CD4-positive, alpha-beta T cell (primary cell): Measurements from ENCODE around the gene OSBPL10. TPM values are rescaled to one million over a fixed set of nuclear protein-coding genes. Genes with fewer than 3 reads are reported as not detected.

ENCODE experiments used
- ATAC-seq: fragments of 200-7000 bp; cut with Tn5 transposase; one replicate; pipeline ENCODE4 v1.10.0; 2022; ENCODE audit warnings: mild to moderate bottlenecking; ENCODE audit not compliant: poor library complexity
- CTCF ChIA-PET: fragments of 350-600 bp; sonication (Branson Sonifier 250); formaldehyde crosslinking; loops from one replicate; lab custom pipeline; 2021; ENCODE audit warnings: antibody characterized with exemption, inconsistent platforms; lab: Charles Lee
- POLR2A ChIA-PET: fragments of 350-600 bp; sonication (Branson Sonifier 250); formaldehyde crosslinking; loops from one replicate; lab custom pipeline; 2021; ENCODE audit warnings: antibody characterized with exemption, inconsistent platforms; lab: Charles Lee
- DNase-seq, 14 experiments: peaks; one replicate each; pipeline ENCODE4 v3.0.0-alpha.2; 2013 to 2020; ENCODE audit warnings: mixed read lengths in 2 of 14
- H3K27ac ChIP-seq, 2 donors: one replicate each; pipeline versions ENCODE4 v1.5.1 to v1.7.0; 2013; ENCODE audit warnings: low read length in 2 of 2, low read depth in 1 of 2, mild to moderate bottlenecking in 1 of 2
- H3K27me3 ChIP-seq, 2 experiments: 1 replicate in 1 of 2; 2 replicates in 1 of 2; pipeline versions ENCODE4 v1.6.1 to v1.7.0; 2013; ENCODE audit warnings: low read length in 2 of 2, control low read depth in 1 of 2, mild to moderate bottlenecking in 1 of 2, moderate library complexity in 1 of 2; ENCODE audit not compliant: insufficient read depth in 2 of 2, control insufficient read depth in 1 of 2
- H3K36me3 ChIP-seq: one replicate; pipeline ENCODE4 v1.6.1; 2013; ENCODE audit warnings: low read length, control low read depth; ENCODE audit not compliant: insufficient read depth
- H3K4me1 ChIP-seq: one replicate; pipeline ENCODE4 v1.6.1; 2013; ENCODE audit warnings: low read length, control low read depth; ENCODE audit not compliant: insufficient read depth
- H3K4me3 ChIP-seq: one replicate; pipeline ENCODE4 v1.5.1; 2013; ENCODE audit warnings: mild to moderate bottlenecking, low read length, moderate library complexity
- H3K9me3 ChIP-seq, 2 experiments: 1 replicate in 1 of 2; 2 replicates in 1 of 2; pipeline versions ENCODE4 v1.6.1 to v1.7.0; 2013; ENCODE audit warnings: low read length in 2 of 2, mild to moderate bottlenecking in 2 of 2, control low read depth in 1 of 2, moderate library complexity in 1 of 2; ENCODE audit not compliant: control insufficient read depth in 1 of 2, insufficient read depth in 1 of 2
- H3K27ac Mint-ChIP-seq: one replicate; pipeline ENCODE4 v1.8.0; 2020; ENCODE audit warnings: mixed read lengths
- H3K27me3 Mint-ChIP-seq: one replicate; pipeline ENCODE4 v1.8.0; 2021; ENCODE audit warnings: mixed read lengths
- H3K36me3 Mint-ChIP-seq: one replicate; pipeline ENCODE4 v1.8.0; 2021; ENCODE audit warnings: low read depth, mixed read lengths
- H3K4me1 Mint-ChIP-seq: one replicate; pipeline ENCODE4 v1.8.0; 2021; ENCODE audit warnings: low read depth, mixed read lengths
- H3K4me3 Mint-ChIP-seq: one replicate; pipeline ENCODE4 v1.8.0; 2020; ENCODE audit warnings: mild to moderate bottlenecking, mixed read lengths
- H3K9me3 Mint-ChIP-seq: one replicate; pipeline ENCODE4 v1.8.0; 2020; ENCODE audit warnings: mixed read lengths
- intact Hi-C, 2 experiments: fragments of 100-400 bp; cut with DNase I in 1 of 2; cut with micrococcal nuclease in 1 of 2; formaldehyde crosslinking; loops; one replicate each; pipeline versions ENCODE4 v1.15.1 to v1.9.0; 2023 to 2025; cut with DNase I, micrococcal nuclease
- total RNA-seq, 174 experiments: library from RNA in 2 of 174; stranded (reverse) in 2 of 174; gene quantifications; one replicate each; pipeline ENCODE4 v1.2.3 and lab custom pipeline; 2021 to 2026
- TF ChIP-seq, protein P1 (sequence below): fragments of 200-600 bp; IDR thresholded peaks from one replicate; pipeline ENCODE4 v1.8.0; 2022; ENCODE audit warnings: antibody characterized with exemption, mild to moderate bottlenecking

Gene OSBPL10
- total RNA-seq, 2 experiments from 2014 or later = not detected

DNA sequence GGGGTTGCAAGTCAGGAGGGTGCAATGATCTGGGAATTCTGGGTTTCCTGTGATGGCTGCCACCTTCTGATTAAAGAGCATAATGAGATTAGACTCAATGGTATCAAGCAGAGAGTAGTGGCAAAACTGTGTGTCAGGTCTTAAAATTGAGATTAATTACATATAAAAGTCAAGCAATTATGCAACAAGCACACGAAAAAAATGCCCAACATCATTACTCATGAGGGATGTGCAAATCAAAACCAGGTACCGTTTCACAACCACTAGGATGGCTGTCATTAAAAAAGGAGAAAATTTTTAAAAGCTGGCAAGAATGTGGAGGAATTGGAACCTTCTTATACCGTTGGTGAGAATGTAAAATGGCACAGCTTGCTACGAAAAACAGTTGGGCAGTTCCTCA is 205.0 kb downstream of the OSBPL10 start:
- POLR2A ChIA-PET = interaction anchor here (0.6 kb wide), 1 partner anchor 237 kb away, joined by 3 read pairs; no protein-coding TSS in a partner anchor
- no peak overlapping the region for H3K4me3 Mint-ChIP-seq
- H3K36me3 Mint-ChIP-seq = no peaks in the 10 kb centered on the region
- no peak overlapping the region for H3K27ac Mint-ChIP-seq
- H3K9me3 ChIP-seq = peaks cover 0 to 3% of the 10 kb centered on the region in 2 experiments
- no peaks in the 10 kb centered on the region for H3K4me1 ChIP-seq
- CTCF ChIA-PET = no interaction called here
- TF ChIP-seq, protein P1, sequence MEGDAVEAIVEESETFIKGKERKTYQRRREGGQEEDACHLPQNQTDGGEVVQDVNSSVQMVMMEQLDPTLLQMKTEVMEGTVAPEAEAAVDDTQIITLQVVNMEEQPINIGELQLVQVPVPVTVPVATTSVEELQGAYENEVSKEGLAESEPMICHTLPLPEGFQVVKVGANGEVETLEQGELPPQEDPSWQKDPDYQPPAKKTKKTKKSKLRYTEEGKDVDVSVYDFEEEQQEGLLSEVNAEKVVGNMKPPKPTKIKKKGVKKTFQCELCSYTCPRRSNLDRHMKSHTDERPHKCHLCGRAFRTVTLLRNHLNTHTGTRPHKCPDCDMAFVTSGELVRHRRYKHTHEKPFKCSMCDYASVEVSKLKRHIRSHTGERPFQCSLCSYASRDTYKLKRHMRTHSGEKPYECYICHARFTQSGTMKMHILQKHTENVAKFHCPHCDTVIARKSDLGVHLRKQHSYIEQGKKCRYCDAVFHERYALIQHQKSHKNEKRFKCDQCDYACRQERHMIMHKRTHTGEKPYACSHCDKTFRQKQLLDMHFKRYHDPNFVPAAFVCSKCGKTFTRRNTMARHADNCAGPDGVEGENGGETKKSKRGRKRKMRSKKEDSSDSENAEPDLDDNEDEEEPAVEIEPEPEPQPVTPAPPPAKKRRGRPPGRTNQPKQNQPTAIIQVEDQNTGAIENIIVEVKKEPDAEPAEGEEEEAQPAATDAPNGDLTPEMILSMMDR = no peak
- peaks cover 5% of the 10 kb centered on the region for H3K27me3 Mint-ChIP-seq
- no peak overlapping the region for H3K27ac ChIP-seq
- no peak overlapping the region for H3K4me3 ChIP-seq
- H3K36me3 ChIP-seq = no peaks in the 10 kb centered on the region
- no peaks in the 10 kb centered on the region for H3K4me1 Mint-ChIP-seq
- intact Hi-C loops = no loop called here
- ATAC-seq (no peak), DNase-seq (no peak)
- H3K9me3 Mint-ChIP-seq = no peaks in the 10 kb centered on the region
- no peaks in the 10 kb centered on the region for H3K27me3 ChIP-seq

DNA sequence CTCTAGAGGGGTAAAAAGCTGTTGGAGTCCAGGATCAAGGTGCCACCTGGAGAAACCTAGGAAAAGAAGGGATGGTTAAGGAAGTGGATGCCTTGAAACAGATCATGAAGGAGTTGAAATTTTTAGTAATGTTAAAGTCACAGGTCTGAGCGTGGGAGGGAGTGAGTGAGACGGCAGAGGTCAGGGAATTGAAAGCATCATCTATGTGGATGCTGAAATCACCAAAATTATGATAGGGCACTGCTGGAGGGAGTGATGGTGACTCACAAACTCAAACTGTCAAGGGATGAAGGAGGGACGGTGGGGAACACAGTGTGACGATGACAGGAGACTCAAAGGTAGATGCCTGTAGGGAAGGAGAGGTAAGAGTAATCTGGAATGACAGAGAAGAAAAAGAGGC is 205.7 kb downstream of the OSBPL10 start:
- Histone ChIP-seq H3K9me3 (peaks cover 0 to 3% of the 10 kb centered on the region in 2 experiments), H3K36me3 (no peaks in the 10 kb centered on the region), H3K4me1 (no peaks in the 10 kb centered on the region), H3K27ac (no peak overlapping the region), H3K4me3 (no peak overlapping the region), H3K27me3 (no peaks in the 10 kb centered on the region)
- no peaks in the 10 kb centered on the region for H3K4me1 Mint-ChIP-seq
- TF ChIP-seq, protein P1 = no peak
- no peak overlapping the region for H3K4me3 Mint-ChIP-seq
- intact Hi-C loops = no loop called here
- CTCF ChIA-PET = no interaction called here
- POLR2A ChIA-PET = no interaction called here
- H3K9me3 Mint-ChIP-seq = no peaks in the 10 kb centered on the region
- no peaks in the 10 kb centered on the region for H3K36me3 Mint-ChIP-seq
- peaks cover 2% of the 10 kb centered on the region for H3K27me3 Mint-ChIP-seq
- DNase-seq = no peak
- no peak for ATAC-seq
- H3K27ac Mint-ChIP-seq = no peak overlapping the region

DNA sequence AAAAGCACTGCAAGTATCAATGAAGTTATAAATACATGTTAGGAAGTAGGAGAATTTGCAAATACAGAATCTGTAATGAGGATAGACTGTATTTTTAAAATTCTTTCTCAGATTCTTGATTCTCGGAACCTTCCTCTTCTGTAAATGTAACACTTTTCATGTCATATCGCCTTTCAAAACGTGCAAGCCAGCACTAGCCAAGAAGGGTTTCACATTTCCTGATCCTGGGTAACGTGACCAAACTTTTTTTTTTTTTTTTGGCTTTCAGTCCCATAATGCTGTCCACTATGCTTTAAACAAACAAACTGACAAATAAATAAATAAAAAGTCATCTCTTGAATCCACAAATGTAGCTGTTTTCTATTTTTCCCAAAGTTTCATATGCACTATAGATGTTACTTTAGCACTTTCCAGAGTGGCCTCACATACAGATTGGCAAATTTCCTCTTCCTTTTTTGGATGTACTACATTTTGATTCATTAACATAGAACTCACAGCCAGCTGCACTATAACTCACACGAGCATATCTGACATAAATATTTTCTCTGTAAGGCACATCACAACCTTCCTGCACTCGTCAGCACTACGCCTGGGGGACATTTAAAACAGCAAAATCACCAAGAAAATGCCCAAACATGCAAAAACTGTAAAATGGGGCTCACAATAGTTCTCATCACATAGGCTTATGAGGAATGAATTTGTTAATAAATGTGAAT is 208.1 kb downstream of the OSBPL10 start:
- Mint-ChIP-seq H3K27me3 (no peaks in the 10 kb centered on the region), H3K4me1 (no peaks in the 10 kb centered on the region), H3K4me3 (no peak overlapping the region), H3K9me3 (no peaks in the 10 kb centered on the region), H3K36me3 (no peaks in the 10 kb centered on the region), H3K27ac (no peak overlapping the region)
- no peaks in the 10 kb centered on the region for H3K36me3 ChIP-seq
- no peaks in the 10 kb centered on the region for H3K4me1 ChIP-seq
- H3K27ac ChIP-seq = no peak overlapping the region
- H3K9me3 ChIP-seq = no peaks in the 10 kb centered on the region
- ChIA-PET POLR2A (no interaction called here), CTCF (no interaction called here)
- H3K27me3 ChIP-seq = no peaks in the 10 kb centered on the region
- ATAC-seq (no peak), DNase-seq (no peak)
- TF ChIP-seq, protein P1 = no peak
- intact Hi-C loops = loop anchor here in 1 of 2 experiments (5.0 kb wide), 1 partner anchor 841 kb away; no protein-coding TSS in a partner anchor
- H3K4me3 ChIP-seq = no peak overlapping the region
